ENCODE results near the gene TRHDE.

- TF ChIP-seq CTCF (IDR thresholded peaks at IDR 0.05; ENCODE audit: low read depth, low read length) (no peak), EZH2phosphoT487 (IDR thresholded peaks at IDR 0.05; ENCODE audit: low read depth) (no peak)
These were observed 116.2 kb downstream of the TRHDE start for GRCh38 chr12:72388322-72388721.
